Neural cell (in vitro differentiated cells): ENCODE measurements around the gene CYP11A1.

Experiments
- EP300 ChIP-seq: fragments of 450-650 bp; conservative IDR thresholded peaks from 2 replicates; pipeline ENCODE4 v1.6.1; 2014; ENCODE audit warnings: antibody characterized with exemption, mild to moderate bottlenecking, moderate library complexity; ENCODE audit not compliant: poor library complexity, severe bottlenecking
- EZH2 ChIP-seq: fragments of 200-600, 300-800 bp; shearing (Covaris generic), sonication (generic); IDR thresholded peaks from 2 replicates; pipeline ENCODE4 v1.6.1; 2014; ENCODE audit warnings: antibody characterized with exemption, low read length, borderline replicate concordance, mild to moderate bottlenecking; ENCODE audit not compliant: insufficient read depth, poor library complexity, severe bottlenecking
- MXI1 ChIP-seq: fragments of 450-650 bp; conservative IDR thresholded peaks from 2 replicates; pipeline ENCODE4 v1.6.1; 2014; ENCODE audit warnings: antibody characterized with exemption, mild to moderate bottlenecking; ENCODE audit not compliant: poor library complexity, severe bottlenecking
- POLR2AphosphoS5 ChIP-seq: IDR thresholded peaks from 2 replicates; pipeline ENCODE4 v1.6.1; 2012
- RAD21 ChIP-seq: fragments of 450-650 bp; conservative IDR thresholded peaks from 2 replicates; pipeline ENCODE4 v1.6.1; 2014; ENCODE audit warnings: antibody characterized with exemption, mild to moderate bottlenecking, moderate library complexity
- TF ChIP-seq, protein P1 (sequence below): fragments of 450-650 bp; IDR thresholded peaks from 2 replicates; pipeline ENCODE4 v1.5.1; 2014; ENCODE audit warnings: antibody characterized with exemption, mild to moderate bottlenecking, moderate library complexity; ENCODE audit not compliant: poor library complexity, severe bottlenecking

DNA sequence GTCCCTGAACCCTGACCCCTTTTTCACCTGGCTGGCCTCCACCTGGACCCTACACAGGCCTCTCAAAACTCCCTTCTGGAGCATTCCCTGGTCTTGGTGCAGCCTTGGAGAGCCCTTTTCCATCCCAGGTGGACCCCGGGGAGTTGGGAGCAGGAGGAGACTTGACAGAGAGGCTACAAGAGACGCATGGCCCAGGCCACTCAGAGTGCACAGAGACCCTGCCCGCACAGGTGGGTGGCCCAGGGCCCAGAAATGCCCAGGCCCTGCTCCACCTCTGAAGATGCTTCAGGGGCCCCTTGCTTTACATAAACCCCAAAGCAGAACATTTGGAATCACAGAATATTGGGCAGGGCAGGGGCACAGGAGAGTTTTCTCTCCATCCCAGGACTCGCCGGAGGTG is 34.4 kb downstream of the CYP11A1 start:
- TF ChIP-seq, protein P1, sequence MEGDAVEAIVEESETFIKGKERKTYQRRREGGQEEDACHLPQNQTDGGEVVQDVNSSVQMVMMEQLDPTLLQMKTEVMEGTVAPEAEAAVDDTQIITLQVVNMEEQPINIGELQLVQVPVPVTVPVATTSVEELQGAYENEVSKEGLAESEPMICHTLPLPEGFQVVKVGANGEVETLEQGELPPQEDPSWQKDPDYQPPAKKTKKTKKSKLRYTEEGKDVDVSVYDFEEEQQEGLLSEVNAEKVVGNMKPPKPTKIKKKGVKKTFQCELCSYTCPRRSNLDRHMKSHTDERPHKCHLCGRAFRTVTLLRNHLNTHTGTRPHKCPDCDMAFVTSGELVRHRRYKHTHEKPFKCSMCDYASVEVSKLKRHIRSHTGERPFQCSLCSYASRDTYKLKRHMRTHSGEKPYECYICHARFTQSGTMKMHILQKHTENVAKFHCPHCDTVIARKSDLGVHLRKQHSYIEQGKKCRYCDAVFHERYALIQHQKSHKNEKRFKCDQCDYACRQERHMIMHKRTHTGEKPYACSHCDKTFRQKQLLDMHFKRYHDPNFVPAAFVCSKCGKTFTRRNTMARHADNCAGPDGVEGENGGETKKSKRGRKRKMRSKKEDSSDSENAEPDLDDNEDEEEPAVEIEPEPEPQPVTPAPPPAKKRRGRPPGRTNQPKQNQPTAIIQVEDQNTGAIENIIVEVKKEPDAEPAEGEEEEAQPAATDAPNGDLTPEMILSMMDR = no peak
- TF ChIP-seq RAD21 (no peak), MXI1 (no peak), POLR2AphosphoS5 (no peak), EZH2 (no peak), EP300 (no peak)
